Measurements from ENCODE around the gene DACT3.

DNA sequence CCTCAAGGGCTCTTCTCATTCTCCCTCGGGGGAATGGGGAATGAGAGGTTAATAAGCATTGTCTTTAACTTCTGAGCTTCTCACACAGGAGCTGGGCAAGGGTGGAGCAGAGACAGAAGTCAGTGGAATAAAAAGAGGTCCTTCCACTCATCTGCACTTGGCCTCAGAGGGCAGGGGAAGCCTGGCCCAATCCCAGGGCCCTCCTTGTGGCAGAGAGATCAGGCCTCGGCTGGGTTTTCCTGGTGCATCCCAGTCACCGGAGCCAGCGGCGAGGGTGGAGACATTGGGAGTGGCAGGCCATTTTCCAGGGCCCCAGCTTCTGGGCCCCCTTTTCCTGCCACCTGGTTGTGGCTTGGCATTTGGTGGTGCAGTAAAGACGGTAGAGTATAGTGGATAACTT is 49.2 kb downstream of the DACT3 start:
- TF ChIP-seq ELK1 (IDR thresholded peaks at IDR 0.05; ENCODE audit: borderline replicate concordance, low read depth, low read length) (no peak), CEBPB (IDR thresholded peaks at IDR 0.05; ENCODE audit: low read depth, low read length) (no peak)
